Stimulated activated naive CD8-positive, alpha-beta T cell treated with anti-CD3 and anti-CD28 coated beads, Interleukin-15, Interleukin-2, amounts not matched to agents 100 U/mL and 50 U/mL, for 24 hours (primary cell): ENCODE measurements around the gene ULK4.
"Not testable (repeated sequence)": the region's sequence is repeated elsewhere in the genome, so short reads cannot be mapped to it uniquely, and the experiment has no call there.

Experiments used
- ATAC-seq: fragments of 150-1000 bp; cut with Tn5 transposase; one replicate; pipeline ENCODE4 v1.10.0; 2021
- DNase-seq: peaks from one replicate; pipeline ENCODE4 v3.0.0; 2021

The ULK4 gene

DNA sequence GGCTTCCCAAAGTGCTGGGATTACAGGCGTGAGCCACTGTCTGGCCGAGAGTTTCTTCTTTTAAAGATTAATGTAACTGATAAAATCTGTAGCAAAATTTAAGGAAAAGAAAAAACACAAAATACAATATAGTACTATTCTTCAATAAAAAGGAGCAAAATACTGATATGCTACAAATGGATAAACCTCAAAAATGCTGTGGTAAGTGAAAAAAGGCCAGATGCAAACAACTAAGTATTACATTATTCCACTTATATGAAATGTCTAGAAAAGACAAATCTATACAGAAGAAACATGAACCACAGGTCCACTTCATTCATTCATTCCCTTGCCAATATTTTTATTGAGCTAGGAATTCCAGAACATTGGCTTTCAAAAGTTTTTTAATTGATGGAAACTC, 463.1 kb downstream of the ULK4 start:
- ATAC-seq (no peak), DNase-seq (no peak)

DNA sequence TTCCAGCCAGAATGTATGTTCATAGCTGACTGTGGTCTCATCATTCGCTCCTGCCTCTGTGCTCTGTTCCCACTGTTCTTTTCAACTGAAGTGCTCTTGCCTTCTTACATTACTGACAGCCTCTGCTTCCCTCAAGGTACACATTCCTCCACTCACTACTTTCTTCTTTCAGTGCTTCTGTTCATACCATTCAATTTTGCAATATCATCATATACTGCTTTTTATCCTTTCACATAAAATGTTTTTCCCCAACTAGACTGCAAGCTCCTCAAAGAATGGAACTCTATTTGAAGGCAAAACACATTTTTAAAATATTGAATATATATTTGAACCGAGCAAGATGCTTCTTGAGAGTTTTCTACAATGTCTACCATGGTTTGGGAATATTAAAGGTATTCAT, 471.5 kb downstream of the ULK4 start:
- ATAC-seq, result no peak
- no peak for DNase-seq

DNA sequence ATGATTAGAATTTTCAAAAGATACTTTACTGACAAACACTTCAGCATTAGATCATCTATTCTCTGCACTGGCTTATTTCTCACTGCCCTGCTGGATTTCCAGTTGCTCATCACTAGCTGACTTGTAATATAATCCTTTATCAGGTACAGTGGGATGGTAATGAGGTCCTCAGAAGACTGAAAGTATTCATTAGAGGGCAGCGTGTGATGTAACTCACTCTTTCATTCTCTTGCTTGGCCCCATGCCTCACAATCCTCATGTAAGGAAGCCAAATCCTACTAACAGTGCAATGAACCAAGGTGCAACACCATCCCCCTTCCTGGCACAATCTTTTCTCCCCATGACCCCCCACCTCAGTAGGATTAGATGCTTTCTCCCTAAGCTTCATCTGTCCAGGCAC, 472.7 kb downstream of the ULK4 start:
- ATAC-seq (no peak), DNase-seq (no peak)

DNA sequence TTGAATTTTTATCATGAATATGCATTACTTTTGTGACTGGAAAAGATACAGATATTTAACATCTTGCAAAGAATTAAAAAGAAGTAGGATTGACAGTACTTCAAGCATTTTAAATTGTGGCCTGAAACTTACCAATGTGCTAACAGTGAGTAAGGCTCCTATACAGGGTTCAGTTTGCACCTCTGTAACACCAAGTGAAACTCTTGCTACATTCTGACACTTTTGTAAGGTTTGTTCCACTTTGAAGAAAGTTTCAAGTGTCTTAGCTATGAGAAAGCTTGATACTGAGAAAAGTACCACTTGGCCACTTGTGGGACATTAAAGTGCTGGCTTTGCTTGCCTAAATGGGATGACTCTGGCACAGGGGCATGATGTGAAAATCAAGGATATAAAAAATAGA, 473.4 kb downstream of the ULK4 start:
- DNase-seq (no peak), ATAC-seq (no peak)

DNA sequence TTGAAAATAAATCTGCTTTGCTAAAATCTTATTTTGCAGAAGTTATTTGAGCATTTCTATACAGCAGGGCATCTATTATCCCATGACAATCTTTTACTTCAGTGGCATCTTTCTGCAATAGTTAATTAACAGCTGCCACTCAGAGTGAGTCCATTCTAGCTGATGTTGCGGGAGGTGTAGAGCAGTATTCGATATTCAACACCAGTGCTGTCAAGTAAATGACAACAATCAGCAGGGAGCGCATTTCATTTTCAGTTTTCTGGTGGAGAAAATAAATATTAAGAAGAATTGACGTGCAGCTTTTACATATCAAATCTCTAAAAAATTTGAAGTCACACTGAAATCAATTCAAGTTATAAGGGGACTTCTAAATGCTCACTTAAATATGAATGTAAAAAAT, 476.4 kb downstream of the ULK4 start:
- DNase-seq, result no peak
- ATAC-seq, result no peak

DNA sequence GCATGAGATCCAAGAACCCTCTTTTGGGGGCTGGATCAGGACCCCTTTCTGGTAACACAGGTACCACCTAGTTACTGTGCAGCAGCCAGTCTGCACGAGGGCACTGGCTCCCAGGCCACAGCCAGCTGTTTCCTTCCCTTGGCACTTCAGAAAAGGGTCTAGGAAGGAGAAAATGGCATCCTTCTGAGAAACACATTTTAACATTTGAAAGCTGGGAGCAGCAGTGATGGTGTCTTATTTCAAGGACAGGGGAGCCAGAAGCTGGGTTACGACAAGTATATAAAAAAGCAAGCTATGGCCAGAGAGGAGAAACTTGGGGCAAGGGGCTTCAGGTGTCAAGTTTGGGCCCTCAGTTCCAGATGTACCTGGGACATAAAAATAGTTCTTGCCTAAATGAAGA, 479.8 kb downstream of the ULK4 start:
- ATAC-seq, result no peak
- no peak for DNase-seq

GRCh38 chr3:41478278-41478677, 483.6 kb downstream of the ULK4 start:
- DNase-seq, result no peak
- no peak for ATAC-seq

- ATAC-seq (no peak), DNase-seq (no peak)
Measured at GRCh38 chr3:41477399-41478014, 484.4 kb downstream of the ULK4 start.

- DNase-seq (no peak), ATAC-seq (no peak)
Measured at GRCh38 chr3:41469083-41469482, 492.8 kb downstream of the ULK4 start.

- ATAC-seq, result no peak
- no peak for DNase-seq
Measured at GRCh38 chr3:41467481-41467880, 494.4 kb downstream of the ULK4 start.

DNA sequence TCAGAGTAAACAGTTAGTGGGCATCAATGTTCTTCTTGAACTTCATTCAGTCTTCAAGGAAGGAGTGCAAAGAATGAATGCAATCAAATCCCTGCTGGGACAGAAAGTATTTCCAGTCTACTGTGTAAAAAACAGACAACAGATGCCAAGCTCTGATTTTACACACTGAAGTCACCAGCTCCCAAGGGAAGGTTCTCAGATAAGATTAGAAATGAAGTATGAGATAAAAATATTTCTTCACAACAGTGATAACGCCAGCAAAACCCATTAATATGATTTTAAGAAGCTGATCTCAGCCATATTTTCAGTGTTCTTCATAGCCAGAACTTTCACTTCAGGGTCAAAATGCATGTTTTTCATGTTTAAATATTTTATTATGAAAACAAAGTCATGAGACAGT, 497.0 kb downstream of the ULK4 start:
- ATAC-seq, result no peak
- no peak for DNase-seq

- no peak for ATAC-seq
- no peak for DNase-seq
Measured at GRCh38 chr3:41464401-41464800, 497.5 kb downstream of the ULK4 start.

- no peak for ATAC-seq
- no peak for DNase-seq
Measured at GRCh38 chr3:41462103-41462691, 499.7 kb downstream of the ULK4 start.

GRCh38 chr3:41460736-41461135, 501.2 kb downstream of the ULK4 start:
- DNase-seq (no peak), ATAC-seq (no peak)

DNA sequence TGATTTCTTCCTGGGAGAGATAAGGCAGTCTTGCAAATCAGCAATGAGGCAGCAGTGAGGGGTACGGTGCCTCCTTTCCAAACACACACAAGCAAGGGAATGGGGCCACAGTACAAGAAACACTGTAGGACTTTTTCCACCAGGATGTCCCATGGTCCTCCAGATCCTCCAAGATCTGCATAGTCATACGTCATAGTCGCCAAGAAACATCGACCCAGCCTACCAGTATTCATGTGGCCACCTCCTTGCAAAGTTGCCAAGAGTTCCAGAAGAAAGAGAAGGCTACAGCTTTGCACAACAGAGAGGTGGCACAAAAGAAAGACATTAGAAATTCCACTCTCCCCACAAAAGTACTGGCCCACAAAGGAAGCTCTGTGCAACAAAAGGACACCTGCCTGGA, 504.7 kb downstream of the ULK4 start:
- ATAC-seq, result no peak

GRCh38 chr3:41456162-41456561, 505.7 kb downstream of the ULK4 start:
- DNase-seq (no peak), ATAC-seq (no peak)

More for the DNA sequence above, 504.7 kb downstream of the ULK4 start:
- DNase-seq, result no peak

GRCh38 chr3:41453618-41454017, 508.3 kb downstream of the ULK4 start:
- not testable (repeated sequence) for ATAC-seq, DNase-seq

DNA sequence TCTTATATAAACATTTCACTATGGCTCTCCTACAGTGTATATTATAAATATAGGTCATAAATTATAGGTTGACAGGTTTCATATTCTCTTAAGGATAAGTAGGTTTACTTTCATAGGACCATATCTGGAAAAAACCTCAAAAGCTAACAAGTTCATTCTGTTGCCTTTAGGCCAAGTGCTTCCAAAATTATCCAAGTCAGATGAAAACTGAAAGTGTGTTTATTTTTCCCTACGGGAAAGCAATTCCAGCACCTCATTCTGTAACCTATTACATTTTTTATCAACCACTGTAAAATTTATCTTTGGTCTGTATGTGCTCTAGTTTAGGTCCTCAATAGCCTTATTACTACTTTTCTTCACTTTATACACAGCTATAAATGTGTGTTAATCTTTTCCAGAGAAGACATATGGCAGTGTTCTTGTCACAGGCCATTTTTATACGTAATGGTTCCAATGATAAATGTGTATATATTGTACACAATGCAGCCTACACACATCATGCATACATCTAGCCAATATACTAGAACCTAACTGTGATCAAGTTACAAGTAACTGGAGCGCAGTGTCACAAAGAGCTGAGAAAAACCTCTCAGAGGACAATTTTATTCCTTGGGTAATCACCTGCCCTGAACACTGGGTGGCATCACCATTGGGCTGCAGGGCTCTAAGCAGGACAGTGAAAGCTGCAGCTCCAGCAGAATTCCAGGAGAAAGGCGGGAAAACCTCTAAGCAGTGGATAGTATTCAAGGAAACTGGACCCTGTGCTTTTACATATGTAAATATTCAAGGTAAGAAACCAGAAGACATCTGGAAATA, 511.3 kb downstream of the ULK4 start:
- no peak for DNase-seq
- ATAC-seq, result no peak

DNA sequence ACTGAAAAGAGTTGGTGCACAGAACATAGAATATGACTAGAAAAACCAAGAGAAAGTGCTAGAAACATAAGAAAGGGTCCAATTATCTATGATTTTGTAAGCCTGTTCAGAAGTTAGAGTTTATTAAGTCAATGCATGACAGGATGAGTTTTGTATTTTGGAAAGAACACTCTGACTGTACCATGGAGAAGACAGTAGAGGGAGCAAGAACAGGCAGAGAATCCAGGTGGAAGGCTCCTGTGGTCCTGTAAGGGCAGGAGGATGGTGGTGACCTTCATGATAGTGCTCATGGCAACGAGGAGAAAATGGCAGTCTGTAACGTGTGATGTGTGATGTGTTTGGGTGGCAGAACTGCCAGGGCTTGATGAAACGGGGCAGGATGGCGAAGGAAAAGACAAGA, 513.5 kb downstream of the ULK4 start:
- no peak for DNase-seq
- no peak for ATAC-seq

DNA sequence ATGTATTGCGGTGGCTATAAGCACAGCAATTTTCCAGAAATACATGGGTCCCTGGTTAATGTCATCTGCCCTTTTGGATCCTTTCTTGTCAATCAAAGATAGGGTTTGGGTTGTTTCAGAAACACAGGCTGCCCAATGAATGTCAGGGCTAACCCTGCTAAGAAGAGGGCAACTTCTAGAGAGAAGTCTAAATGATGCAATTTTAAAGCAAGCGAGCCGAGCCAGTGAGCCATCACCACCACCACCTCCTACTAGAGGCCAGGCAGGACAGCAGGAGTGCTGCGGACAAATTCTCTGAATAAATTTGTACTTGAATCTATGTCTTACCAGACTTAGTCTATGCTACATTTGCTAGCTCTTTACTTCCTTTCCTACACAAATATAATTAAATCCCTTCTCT, 514.2 kb downstream of the ULK4 start:
- DNase-seq (no peak), ATAC-seq (no peak)

GRCh38 chr3:41446316-41446715, 515.6 kb downstream of the ULK4 start:
- not testable (repeated sequence) for ATAC-seq, DNase-seq

DNA sequence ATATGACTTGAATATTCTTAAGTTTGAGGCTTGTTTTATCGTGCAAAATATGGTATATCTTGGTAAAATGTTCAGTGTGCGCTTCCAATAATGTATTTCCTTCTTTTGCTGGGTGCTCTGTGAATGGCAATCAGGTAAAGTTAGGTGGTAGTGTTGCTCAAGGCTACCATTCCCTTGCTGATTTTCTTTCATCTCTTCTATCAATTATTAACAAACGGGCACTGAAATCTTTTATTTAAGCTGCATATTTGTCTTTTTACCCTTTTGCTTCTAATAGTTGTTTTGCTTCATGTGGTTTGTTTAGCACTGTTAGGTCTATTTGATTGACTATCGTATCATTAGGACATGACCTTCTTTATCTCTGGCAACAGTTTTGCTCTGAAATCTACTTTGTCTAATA, 520.3 kb downstream of the ULK4 start:
- ATAC-seq, result no peak
- no peak for DNase-seq

DNA sequence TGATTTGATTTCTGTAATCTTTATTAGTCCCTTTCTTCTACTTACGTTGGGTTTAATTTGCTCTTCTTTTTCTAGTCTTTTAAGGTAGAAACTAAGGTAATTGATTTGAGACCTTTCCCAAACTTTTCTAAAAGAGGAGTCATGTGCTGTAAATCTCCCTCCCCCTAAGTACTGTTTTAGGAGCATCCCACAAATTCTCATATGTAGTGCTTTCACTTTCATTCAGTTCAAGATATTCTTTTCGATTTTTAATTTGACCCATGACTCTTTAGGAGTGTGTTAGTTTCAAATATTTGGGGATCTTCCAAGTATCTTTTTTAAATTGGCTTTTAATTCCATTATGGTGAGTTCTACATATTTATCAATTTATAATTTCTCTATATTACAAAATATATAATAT, 520.8 kb downstream of the ULK4 start:
- DNase-seq (no peak), ATAC-seq (no peak)

GRCh38 chr3:41436983-41437382, 524.9 kb downstream of the ULK4 start:
- DNase-seq (no peak), ATAC-seq (no peak)
